GM19023 (cell line): Measurements from ENCODE around the gene MEPE.
"Not testable (repeated sequence)": the region's sequence is repeated elsewhere in the genome, so short reads cannot be mapped to it uniquely, and the experiment has no call there.

Experiments
- ATAC-seq: cut with Tn5 transposase; IDR thresholded peaks from one replicate; pipeline ENCODE4 v1.9.1; 2021; ENCODE audit warnings: mild to moderate bottlenecking, moderate library complexity; ENCODE audit not compliant: unreplicated experiment

The MEPE gene

GRCh38 chr4:87881115-87881514 is 48.3 kb downstream of the MEPE start:
- no peak for ATAC-seq

DNA sequence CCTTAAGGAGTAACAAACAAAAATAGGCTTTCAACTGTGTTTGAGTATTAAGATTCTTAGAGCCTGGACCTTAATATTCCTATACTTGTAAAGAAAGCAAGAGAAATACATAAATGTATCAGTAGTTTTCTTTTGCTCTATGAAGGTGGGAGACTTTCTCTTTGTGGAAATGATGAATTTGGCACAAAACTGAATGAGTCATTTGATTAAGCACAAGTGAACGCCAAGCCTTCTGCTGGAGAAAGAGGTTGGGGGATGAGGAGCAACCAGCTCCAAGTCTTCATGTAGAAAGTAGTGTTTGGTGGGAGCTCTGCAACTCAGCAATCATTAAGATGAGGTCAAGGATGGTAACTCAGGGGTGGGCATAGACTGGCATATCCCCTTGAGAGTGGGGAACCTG is 49.6 kb downstream of the MEPE start:
- no peak for ATAC-seq

- no peak for ATAC-seq
Observed at GRCh38 chr4:87882861-87883260, 50.1 kb downstream of the MEPE start.

- ATAC-seq: no peak
Observed at GRCh38 chr4:87884976-87885549, 52.3 kb downstream of the MEPE start.

DNA sequence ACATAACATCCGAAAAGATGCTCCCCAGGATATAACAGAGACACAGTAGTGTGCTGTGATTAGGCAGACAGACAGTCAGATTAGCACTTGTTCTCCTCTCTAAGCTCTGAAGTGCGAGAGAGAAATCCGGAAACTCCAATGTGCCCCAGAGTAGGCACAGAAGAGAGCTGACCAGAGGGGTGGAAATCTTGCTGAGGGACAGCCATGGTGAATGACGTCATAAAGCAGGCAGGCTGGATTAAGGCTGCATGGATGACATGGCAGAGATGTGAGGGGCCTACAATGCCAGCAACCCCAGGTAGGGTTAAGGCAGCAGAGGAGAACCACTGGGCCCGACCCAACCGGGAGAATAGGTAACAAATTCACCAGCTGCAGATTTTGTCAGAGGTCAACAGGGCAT is 53.3 kb downstream of the MEPE start:
- no peak for ATAC-seq

GRCh38 chr4:87890753-87891152 is 58.0 kb downstream of the MEPE start:
- not testable (repeated sequence) for ATAC-seq

- no peak for ATAC-seq
Observed at GRCh38 chr4:87895964-87896621, 63.3 kb downstream of the MEPE start.
